ENCODE measurements around the gene SWI5. TPM values are rescaled to one million over a fixed set of nuclear protein-coding genes. Genes with fewer than 3 reads are reported as not detected.

SWI5 gene
- total RNA-seq, 1 experiment from 2014 or later: 25.9 TPM

Other genes with a start within 250 kb of the SWI5 start
- 5.4 and 6.6 TPM in 2 replicates for gene NAIF1, start 209.0 kb upstream of the SWI5 start, total RNA-seq (2014; rRNA removed; shearing (Covaris generic))
- 25.5 and 29.0 TPM in 2 replicates for gene SLC25A25, start 208.0 kb upstream of the SWI5 start, total RNA-seq (2014; rRNA removed; shearing (Covaris generic))
- gene PTGES2, start 148.5 kb upstream of the SWI5 start, total RNA-seq (2014; rRNA removed; shearing (Covaris generic)): 85.7 and 122 TPM in 2 replicates
- 13.5 TPM in 1 of 2 replicates, not detected in the other for gene LCN2, start 126.8 kb upstream of the SWI5 start, total RNA-seq (2014; rRNA removed; shearing (Covaris generic))
- 121 and 125 TPM in 2 replicates for gene BBLN, start 116.0 kb upstream of the SWI5 start, total RNA-seq (2014; rRNA removed; shearing (Covaris generic))
- gene CIZ1, start 84.7 kb upstream of the SWI5 start, total RNA-seq (2014; rRNA removed; shearing (Covaris generic)): 13.7 and 17.5 TPM in 2 replicates
- 5.5 and 6.1 TPM in 2 replicates for gene DNM1, start 72.9 kb upstream of the SWI5 start, total RNA-seq (2014; rRNA removed; shearing (Covaris generic))
- gene GOLGA2, start 269 bp upstream of the SWI5 start, total RNA-seq (2014; rRNA removed; shearing (Covaris generic)): 32.9 and 37.9 TPM in 2 replicates
- 28.2 and 31.8 TPM in 2 replicates for gene TRUB2, start 46.2 kb downstream of the SWI5 start, total RNA-seq (2014; rRNA removed; shearing (Covaris generic))
- gene COQ4, start 46.6 kb downstream of the SWI5 start, total RNA-seq (2014; rRNA removed; shearing (Covaris generic)): 35.0 and 44.3 TPM in 2 replicates
- gene SLC27A4, start 64.3 kb downstream of the SWI5 start, total RNA-seq (2014; rRNA removed; shearing (Covaris generic)): 48.7 and 49.0 TPM in 2 replicates
- gene URM1, start 95.1 kb downstream of the SWI5 start, total RNA-seq (2014; rRNA removed; shearing (Covaris generic)): 58.2 and 61.5 TPM in 2 replicates
- gene CERCAM, start 144.6 kb downstream of the SWI5 start, total RNA-seq (2014; rRNA removed; shearing (Covaris generic)): 10.6 and 11.9 TPM in 2 replicates
- 52.9 and 60.7 TPM in 2 replicates for gene ODF2, start 179.7 kb downstream of the SWI5 start, total RNA-seq (2014; rRNA removed; shearing (Covaris generic))
- 37.0 and 38.3 TPM in 2 replicates for gene GLE1, start 228.4 kb downstream of the SWI5 start, total RNA-seq (2014; rRNA removed; shearing (Covaris generic))